HCT116 (cell line): ENCODE data around the gene NUP43. TPM values are rescaled to one million over a fixed set of nuclear protein-coding genes. Genes with fewer than 3 reads are reported as not detected.

Source experiments
- ATAC-seq: fragments of 200-7000 bp; cut with Tn5 transposase; 2 replicates; pipeline ENCODE4 v1.9.1; 2020; ENCODE audit warnings: mild to moderate bottlenecking, moderate library complexity
- BruUV-seq: library from RNA; stranded (reverse); fragments of 400-500 nt; replicated peaks from 2 replicates; lab custom pipeline; 2021; lab: Mats Ljungman, UMichigan
- CTCF ChIA-PET: fragments of 300-600 bp; sonication (Branson Sonifier 250); formaldehyde crosslinking; loops from one replicate; lab custom pipeline; 2021; ENCODE audit warnings: antibody characterized with exemption; lab: Charles Lee
- POLR2A ChIA-PET: fragments of 300-600, 350-600 bp; sonication (Branson Sonifier 250); formaldehyde crosslinking; loops from one replicate; lab custom pipeline; 2021; ENCODE audit warnings: antibody characterized with exemption; lab: Charles Lee
- RAD21 ChIA-PET, 2 experiments: fragments of 300-600 bp; sonication (Branson Sonifier 250); formaldehyde crosslinking; loops; one replicate each; lab custom pipeline; 2023; ENCODE audit warnings: low total read pairs in 2 of 2; ENCODE audit not compliant: uncharacterized antibody in 2 of 2, unreplicated experiment in 2 of 2, low non-redundant PET in 1 of 2; lab: Charles Lee
- DNase-seq: peaks from one replicate; pipeline ENCODE4 v3.0.0-alpha.2; 2010; ENCODE audit warnings: low read depth, low spot score
- H2AFZ ChIP-seq: fragments of 200-600 bp; shearing (Covaris generic), sonication (generic); 2 replicates; pipeline ENCODE4 v1.6.1; 2017; ENCODE audit warnings: low read depth, mixed run types, mixed read lengths, antibody characterized with exemption, low read length; ENCODE audit not compliant: poor library complexity, severe bottlenecking
- H3K27ac ChIP-seq: 2 replicates; pipeline ENCODE4 v1.5.1; 2012; ENCODE audit warnings: low read depth, low read length
- H3K27me3 ChIP-seq: fragments of 200-600 bp; sonication (generic); 2 replicates; pipeline ENCODE4 v1.6.1; 2016; ENCODE audit warnings: mixed run types, low read length, mixed read lengths; ENCODE audit not compliant: insufficient read depth
- H3K36me3 ChIP-seq, 2 experiments: fragments of 200-500 bp in 1 of 2; fragments of 200-600 bp in 1 of 2; sonication (Bioruptor generic) in 1 of 2; sonication (generic) in 1 of 2; 2 replicates each; pipeline versions ENCODE4 v1.5.1 to v1.6.1; 2014 to 2016; ENCODE audit warnings: low read length in 2 of 2, inconsistent platforms in 1 of 2, mixed read lengths in 1 of 2, mixed run types in 1 of 2; ENCODE audit not compliant: insufficient read depth in 2 of 2, control insufficient read depth in 1 of 2
- H3K4me1 ChIP-seq, 2 experiments: fragments of 200-600 bp in 1 of 2; sonication (generic) in 1 of 2; 2 replicates each; pipeline versions ENCODE4 v1.5.1 to v1.6.1; 2012 to 2017; ENCODE audit warnings: low read length in 2 of 2, inconsistent platforms in 1 of 2, mild to moderate bottlenecking in 1 of 2, mixed read lengths in 1 of 2, mixed run types in 1 of 2, moderate library complexity in 1 of 2; ENCODE audit not compliant: insufficient read depth in 2 of 2, control insufficient read depth in 1 of 2
- H3K4me2 ChIP-seq: fragments of 200-600 bp; sonication (generic); 2 replicates; pipeline ENCODE4 v1.6.1; 2017; ENCODE audit warnings: mixed run types, low read length, mixed read lengths
- H3K4me3 ChIP-seq, 2 experiments: fragments of 200-600 bp in 1 of 2; sonication (generic) in 1 of 2; replicated peaks in 1 of 2; 2 replicates each; pipeline ENCODE4 v1.5.1; 2011 to 2016; ENCODE audit warnings: low read length in 2 of 2, control low read depth in 1 of 2, low read depth in 1 of 2, mild to moderate bottlenecking in 1 of 2, mixed read lengths in 1 of 2, mixed run types in 1 of 2
- H3K79me2 ChIP-seq: fragments of 200-600 bp; sonication (generic); 2 replicates; pipeline ENCODE4 v1.6.1; 2017; ENCODE audit warnings: mild to moderate bottlenecking, mixed run types, low read length, moderate library complexity, mixed read lengths; ENCODE audit not compliant: insufficient read depth
- H3K9ac ChIP-seq: fragments of 200-600 bp; sonication (generic); 2 replicates; pipeline ENCODE4 v1.6.1; 2016; ENCODE audit warnings: low read length, mixed read lengths
- H3K9me2 ChIP-seq: fragments of 200-600 bp; sonication (generic), shearing (Covaris generic); 2 replicates; pipeline ENCODE4 v1.6.1; 2017; ENCODE audit warnings: mixed run types, mild to moderate bottlenecking, moderate library complexity; ENCODE audit not compliant: insufficient read depth
- H3K9me3 ChIP-seq, 2 experiments: fragments of 200-500 bp in 1 of 2; fragments of 200-600 bp in 1 of 2; sonication (Bioruptor generic) in 1 of 2; sonication (generic) in 1 of 2; 2 replicates each; pipeline ENCODE4 v1.6.1; 2014 to 2017; ENCODE audit warnings: low read length in 2 of 2, mixed read lengths in 2 of 2, inconsistent platforms in 1 of 2, low read depth in 1 of 2, mild to moderate bottlenecking in 1 of 2, mixed run types in 1 of 2, moderate library complexity in 1 of 2; ENCODE audit not compliant: control insufficient read depth in 1 of 2, insufficient read depth in 1 of 2
- H4K20me1 ChIP-seq: fragments of 200-600 bp; sonication (generic), shearing (Covaris generic); 2 replicates; pipeline ENCODE4 v1.6.1; 2017; ENCODE audit warnings: mixed run types, mild to moderate bottlenecking, moderate library complexity; ENCODE audit not compliant: insufficient read depth
- CBX3 ChIP-seq: IDR thresholded peaks from 2 replicates; pipeline ENCODE4 v1.6.1; 2012; ENCODE audit warnings: low read depth
- CEBPB ChIP-seq: IDR thresholded peaks from 2 replicates; pipeline ENCODE4 v1.6.1; 2012; ENCODE audit warnings: low read depth
- EGR1 ChIP-seq: IDR thresholded peaks from 2 replicates; pipeline ENCODE4 v1.6.1; 2012; ENCODE audit warnings: low read depth
- EZH2phosphoT487 ChIP-seq: fragments of 200-600 bp; IDR thresholded peaks from 2 replicates; pipeline ENCODE4 v1.6.1; 2018; ENCODE audit warnings: antibody characterized with exemption, borderline replicate concordance
- FOSL1 ChIP-seq: IDR thresholded peaks from 2 replicates; pipeline ENCODE4 v1.6.1; 2012; ENCODE audit warnings: low read depth
- JUND ChIP-seq: IDR thresholded peaks from 2 replicates; pipeline ENCODE4 v1.6.1; 2012
- POLR2A ChIP-seq: IDR thresholded peaks from 2 replicates; pipeline ENCODE4 v1.7.0; 2011; ENCODE audit warnings: borderline replicate concordance; ENCODE audit not compliant: insufficient read depth, insufficient read length; ENCODE audit errors: extremely low read depth
- RAD21 ChIP-seq: IDR thresholded peaks from 2 replicates; pipeline ENCODE4 v1.6.1; 2012; ENCODE audit warnings: low read depth, mild to moderate bottlenecking
- REST ChIP-seq: IDR thresholded peaks from 2 replicates; pipeline ENCODE4 v1.6.1; 2012; ENCODE audit warnings: low read depth
- SIN3A ChIP-seq: IDR thresholded peaks from 2 replicates; pipeline ENCODE4 v1.6.1; 2012; ENCODE audit warnings: low read depth
- SP1 ChIP-seq: IDR thresholded peaks from 2 replicates; pipeline ENCODE4 v1.6.1; 2012; ENCODE audit warnings: low read depth
- SRF ChIP-seq: IDR thresholded peaks from 2 replicates; pipeline ENCODE4 v1.6.1; 2012; ENCODE audit warnings: low read depth
- TCF7L2 ChIP-seq: IDR thresholded peaks from 2 replicates; pipeline ENCODE4 v1.7.0; 2011; ENCODE audit warnings: borderline replicate concordance, inconsistent platforms; ENCODE audit not compliant: insufficient read depth, insufficient read length; ENCODE audit errors: extremely low read depth
- YY1 ChIP-seq: IDR thresholded peaks from 2 replicates; pipeline ENCODE4 v1.6.1; 2011; ENCODE audit warnings: low read length, low read depth, moderate library complexity, mild to moderate bottlenecking; ENCODE audit not compliant: insufficient replicate concordance; ENCODE audit errors: extremely low read depth
- ZFX ChIP-seq: fragments of 450-650 bp; IDR thresholded peaks from 2 replicates; pipeline ENCODE4 v1.6.1; 2017
- intact Hi-C: fragments of 100-400 bp; cut with micrococcal nuclease; formaldehyde crosslinking; loops from 2 replicates; pipeline ENCODE4 v1.10.0; 2022
- total RNA-seq: library from RNA; stranded (reverse); gene quantifications from one replicate; pipeline ENCODE4 v1.2.1, GENCODE V29; 2021; ENCODE audit not compliant: unreplicated experiment
- TF ChIP-seq, protein P1 (sequence below): IDR thresholded peaks from 2 replicates; pipeline ENCODE4 v1.6.1; 2011; ENCODE audit warnings: mild to moderate bottlenecking, low read length, moderate library complexity; ENCODE audit not compliant: insufficient replicate concordance; ENCODE audit errors: extremely low read depth
- TF ChIP-seq, protein P2 (sequence below), 3 experiments: fragments of 200-600 bp in 1 of 3; sonication (generic) in 1 of 3; IDR thresholded peaks in 2 of 3; conservative IDR thresholded peaks in 1 of 3; 2 replicates each; pipeline ENCODE4 v1.5.1; 2012 to 2017; ENCODE audit warnings: low read depth in 2 of 3, low read length in 2 of 3, antibody characterized with exemption in 1 of 3, borderline replicate concordance in 1 of 3, control low read depth in 1 of 3, mild to moderate bottlenecking in 1 of 3, mixed read lengths in 1 of 3, mixed run types in 1 of 3, moderate library complexity in 1 of 3; ENCODE audit not compliant: insufficient read depth in 1 of 3
- TF ChIP-seq, protein P3 (sequence below): IDR thresholded peaks from 2 replicates; pipeline ENCODE4 v1.6.1; 2012

Gene NUP43
- total RNA-seq, 1 experiment from 2014 or later: 51.0 TPM

DNA sequence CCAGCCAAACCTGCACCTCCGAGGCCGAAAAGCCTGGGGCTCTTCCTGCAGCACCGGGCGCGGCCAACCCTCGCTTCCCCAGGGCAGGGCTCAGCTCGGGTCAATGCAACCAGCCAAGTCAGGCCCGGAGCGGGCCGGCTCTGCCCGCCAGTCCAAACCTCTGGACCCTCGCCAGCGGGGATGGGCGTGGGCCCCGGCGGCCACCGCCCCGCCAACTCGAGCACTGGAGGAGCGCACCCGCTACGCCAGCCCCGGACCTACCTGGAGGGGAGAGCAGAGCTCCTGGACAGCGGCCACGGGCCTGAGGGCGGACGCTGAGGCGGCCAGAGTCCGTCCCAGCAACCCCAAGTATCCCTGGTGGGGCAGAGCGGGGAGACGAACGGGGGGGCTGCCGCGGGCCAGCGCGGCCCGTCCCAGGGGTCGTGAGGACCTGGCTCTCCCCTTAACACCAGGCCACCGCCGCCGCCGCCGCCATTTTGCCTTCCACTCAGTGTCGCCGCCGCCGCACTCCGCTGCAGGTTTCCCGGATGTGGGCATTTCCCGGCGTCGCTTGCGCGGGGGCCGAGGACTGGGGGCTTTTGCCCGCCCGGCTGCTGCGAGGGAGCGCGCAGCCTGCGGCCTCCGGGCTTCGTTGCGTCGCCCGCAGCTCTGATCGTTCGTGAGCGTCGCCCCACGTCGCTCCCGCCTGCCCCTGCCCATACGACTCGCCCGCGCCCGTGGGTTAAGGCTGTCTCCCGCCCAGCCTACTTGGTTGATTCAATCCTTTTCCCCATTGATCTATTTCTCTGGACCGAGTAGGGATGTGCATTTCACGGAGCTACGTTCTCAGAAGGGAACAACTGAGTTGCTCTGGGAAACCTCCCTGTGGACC is 28.5 kb downstream of the NUP43 start, which contains the start of gene LATS1:
TSS of gene LATS1 (minus strand) at position 514 of the 871 bp plus-strand sequence. CDS start 15,975 bp downstream, outside the sequence.
- ATAC-seq (peak; percentile 85), DNase-seq (peak; percentile 43)
- Histone ChIP-seq H3K27me3 (no peaks in the 10 kb centered on the region), H2AFZ (peak within 1 kb of the TSS; percentile 74), H3K4me2 (peak within 1 kb of the TSS; percentile 84), H3K4me1 (peaks cover 4 to 19% of the 10 kb centered on the region in 2 experiments; a peak in 3 of 4 replicates), H4K20me1 (no peaks in the 10 kb centered on the region; the same call in 1 of the 2 replicates), H3K9ac (peak within 1 kb of the TSS; percentile 97), H3K4me3 (peak within 1 kb of the TSS; percentile 79 to 82), H3K9me3 (no peaks in the 10 kb centered on the region), H3K79me2 (peaks cover 56% of the 10 kb centered on the region), H3K36me3 (no peaks in the 10 kb centered on the region), H3K27ac (peak within 1 kb of the TSS; percentile 97), H3K9me2 (no peaks in the 10 kb centered on the region)
- intact Hi-C loops: loop anchor here (5.0 kb wide), 1 partner anchor 151 kb away; the partner anchor contains the start of gene GINM1
- ChIA-PET CTCF (interaction anchor here (0.6 kb wide), 1 partner anchor 65 kb away, joined by 3 read pairs; no protein-coding TSS in a partner anchor), POLR2A (interaction anchor here (1.2 kb wide), 1 partner anchor 12 kb away, joined by 3 read pairs; no protein-coding TSS in a partner anchor), RAD21 (interaction anchor here in 1 of 2 experiments (0.6 kb wide), 1 partner anchor 9 kb away, joined by 3 read pairs; no protein-coding TSS in a partner anchor)
- BruUV-seq: no TSS peak
- TF ChIP-seq CEBPB (no peak), TCF7L2 (no peak), YY1 (peak; percentile 96), SP1 (0 out of 2 replicates have a peak, but pooled peaks have one; percentile 35), ZFX (peak; percentile 95), SIN3A (peak; percentile 96), POLR2A (peak; percentile 91), FOSL1 (no peak), EGR1 (peak; percentile 68), JUND (no peak), SRF (no peak; the same call in 1 of the 2 replicates), REST (no peak), CBX3 (peak; percentile 46; the same call in 1 of the 2 replicates), RAD21 (no peak), EZH2phosphoT487 (no peak)
- TF ChIP-seq, protein P1, sequence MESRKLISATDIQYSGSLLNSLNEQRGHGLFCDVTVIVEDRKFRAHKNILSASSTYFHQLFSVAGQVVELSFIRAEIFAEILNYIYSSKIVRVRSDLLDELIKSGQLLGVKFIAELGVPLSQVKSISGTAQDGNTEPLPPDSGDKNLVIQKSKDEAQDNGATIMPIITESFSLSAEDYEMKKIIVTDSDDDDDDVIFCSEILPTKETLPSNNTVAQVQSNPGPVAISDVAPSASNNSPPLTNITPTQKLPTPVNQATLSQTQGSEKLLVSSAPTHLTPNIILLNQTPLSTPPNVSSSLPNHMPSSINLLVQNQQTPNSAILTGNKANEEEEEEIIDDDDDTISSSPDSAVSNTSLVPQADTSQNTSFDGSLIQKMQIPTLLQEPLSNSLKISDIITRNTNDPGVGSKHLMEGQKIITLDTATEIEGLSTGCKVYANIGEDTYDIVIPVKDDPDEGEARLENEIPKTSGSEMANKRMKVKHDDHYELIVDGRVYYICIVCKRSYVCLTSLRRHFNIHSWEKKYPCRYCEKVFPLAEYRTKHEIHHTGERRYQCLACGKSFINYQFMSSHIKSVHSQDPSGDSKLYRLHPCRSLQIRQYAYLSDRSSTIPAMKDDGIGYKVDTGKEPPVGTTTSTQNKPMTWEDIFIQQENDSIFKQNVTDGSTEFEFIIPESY: peak; percentile 73
- TF ChIP-seq, protein P2, sequence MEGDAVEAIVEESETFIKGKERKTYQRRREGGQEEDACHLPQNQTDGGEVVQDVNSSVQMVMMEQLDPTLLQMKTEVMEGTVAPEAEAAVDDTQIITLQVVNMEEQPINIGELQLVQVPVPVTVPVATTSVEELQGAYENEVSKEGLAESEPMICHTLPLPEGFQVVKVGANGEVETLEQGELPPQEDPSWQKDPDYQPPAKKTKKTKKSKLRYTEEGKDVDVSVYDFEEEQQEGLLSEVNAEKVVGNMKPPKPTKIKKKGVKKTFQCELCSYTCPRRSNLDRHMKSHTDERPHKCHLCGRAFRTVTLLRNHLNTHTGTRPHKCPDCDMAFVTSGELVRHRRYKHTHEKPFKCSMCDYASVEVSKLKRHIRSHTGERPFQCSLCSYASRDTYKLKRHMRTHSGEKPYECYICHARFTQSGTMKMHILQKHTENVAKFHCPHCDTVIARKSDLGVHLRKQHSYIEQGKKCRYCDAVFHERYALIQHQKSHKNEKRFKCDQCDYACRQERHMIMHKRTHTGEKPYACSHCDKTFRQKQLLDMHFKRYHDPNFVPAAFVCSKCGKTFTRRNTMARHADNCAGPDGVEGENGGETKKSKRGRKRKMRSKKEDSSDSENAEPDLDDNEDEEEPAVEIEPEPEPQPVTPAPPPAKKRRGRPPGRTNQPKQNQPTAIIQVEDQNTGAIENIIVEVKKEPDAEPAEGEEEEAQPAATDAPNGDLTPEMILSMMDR (IDR thresholded peaks at IDR 0.05 in 2 of 3, conservative IDR thresholded peaks at IDR 0.05 in 1 of 3; ENCODE audit: borderline replicate concordance in 1 of 3, insufficient read depth in 1 of 3, low read depth in 2 of 3, low read length in 2 of 3): no peak
- TF ChIP-seq, protein P3, sequence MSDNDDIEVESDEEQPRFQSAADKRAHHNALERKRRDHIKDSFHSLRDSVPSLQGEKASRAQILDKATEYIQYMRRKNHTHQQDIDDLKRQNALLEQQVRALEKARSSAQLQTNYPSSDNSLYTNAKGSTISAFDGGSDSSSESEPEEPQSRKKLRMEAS: peak; percentile 82; the same call in 1 of the 2 replicates
